ENCODE measurements around the gene SMIM29. TPM values are rescaled to one million over a fixed set of nuclear protein-coding genes. Genes with fewer than 3 reads are reported as not detected.

SMIM29 gene
- total and polyA plus RNA-seq, 2 donors (not counting 1 experiment from before 2014, with no cell fraction given) = 43.6 to 106 TPM

GRCh38 chr6:34278833-34279232 is 30.0 kb upstream of the SMIM29 start:
- no peak for TF ChIP-seq EZH2 (IDR thresholded peaks at IDR 0.05; ENCODE audit: borderline replicate concordance, insufficient read depth, low read depth, low read length, poor library complexity, severe bottlenecking)
- TF ChIP-seq, protein P1, sequence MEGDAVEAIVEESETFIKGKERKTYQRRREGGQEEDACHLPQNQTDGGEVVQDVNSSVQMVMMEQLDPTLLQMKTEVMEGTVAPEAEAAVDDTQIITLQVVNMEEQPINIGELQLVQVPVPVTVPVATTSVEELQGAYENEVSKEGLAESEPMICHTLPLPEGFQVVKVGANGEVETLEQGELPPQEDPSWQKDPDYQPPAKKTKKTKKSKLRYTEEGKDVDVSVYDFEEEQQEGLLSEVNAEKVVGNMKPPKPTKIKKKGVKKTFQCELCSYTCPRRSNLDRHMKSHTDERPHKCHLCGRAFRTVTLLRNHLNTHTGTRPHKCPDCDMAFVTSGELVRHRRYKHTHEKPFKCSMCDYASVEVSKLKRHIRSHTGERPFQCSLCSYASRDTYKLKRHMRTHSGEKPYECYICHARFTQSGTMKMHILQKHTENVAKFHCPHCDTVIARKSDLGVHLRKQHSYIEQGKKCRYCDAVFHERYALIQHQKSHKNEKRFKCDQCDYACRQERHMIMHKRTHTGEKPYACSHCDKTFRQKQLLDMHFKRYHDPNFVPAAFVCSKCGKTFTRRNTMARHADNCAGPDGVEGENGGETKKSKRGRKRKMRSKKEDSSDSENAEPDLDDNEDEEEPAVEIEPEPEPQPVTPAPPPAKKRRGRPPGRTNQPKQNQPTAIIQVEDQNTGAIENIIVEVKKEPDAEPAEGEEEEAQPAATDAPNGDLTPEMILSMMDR (IDR thresholded peaks at IDR 0.05) = no peak
- Histone ChIP-seq H3K4me3 (ENCODE audit: control extremely low read depth in 1 of 5, extremely low read depth in 1 of 5, insufficient read depth in 1 of 5, low read depth in 2 of 5, low read length in 4 of 5) (no peak overlapping the region), H4K20me1 (ENCODE audit: control insufficient read depth, insufficient read depth, low read length, poor library complexity, severe bottlenecking) (no peaks in the 10 kb centered on the region), H3K79me2 (ENCODE audit: control insufficient read depth, insufficient read depth, low read length) (no peaks in the 10 kb centered on the region), H3K27me3 (replicated peaks in 1 of 4; ENCODE audit: control extremely low read depth in 1 of 4, control insufficient read depth in 3 of 4, insufficient read depth in 4 of 4, low read length in 3 of 4) (no peaks in the 10 kb centered on the region), H3K4me2 (replicated peaks; ENCODE audit: low read depth, low read length, poor library complexity, severe bottlenecking) (no peak overlapping the region), H3K27ac (ENCODE audit: low read length in 2 of 2) (no peak overlapping the region), H3K4me1 (ENCODE audit: control insufficient read depth in 2 of 2, insufficient read depth in 2 of 2, low read length in 2 of 2) (peaks cover 4 to 10% of the 10 kb centered on the region in 2 donors), H3K36me3 (replicated peaks in 1 of 2; ENCODE audit: control extremely low read depth in 1 of 2, control insufficient read depth in 1 of 2, extremely low read depth in 1 of 2, insufficient read depth in 2 of 2, low read length in 1 of 2) (peaks cover 6 to 9% of the 10 kb centered on the region in 2 experiments), H3K9me3 (ENCODE audit: control extremely low read depth in 1 of 3, control insufficient read depth in 2 of 3, insufficient read depth in 1 of 3, low read length in 2 of 3) (no peaks in the 10 kb centered on the region), H3K9ac (ENCODE audit: low read length) (no peak overlapping the region), H2AFZ (ENCODE audit: insufficient read depth, low read depth, low read length, poor library complexity, severe bottlenecking) (no peak overlapping the region)
- ChIA-PET POLR2A (no interaction called here), CTCF (interaction anchor here (0.6 to 1.5 kb wide), 3 partner anchors 16 to 136 kb away, joined by 3 read pairs; no protein-coding TSS in a partner anchor)
- H3K27ac Mint-ChIP-seq = no peak overlapping the region
- H3K9me3 Mint-ChIP-seq (ENCODE audit: insufficient read depth) = no peaks in the 10 kb centered on the region
- over 99% methylated on average over 5 of the region's 5 CpGs for WGBS (ENCODE audit: insufficient coverage)
- intact Hi-C loops (cut with micrococcal nuclease) = no loop called here
- no peak for ATAC-seq (ENCODE audit: low read depth)
- no peak for DNase-seq
- H3K27me3 Mint-ChIP-seq = no peaks in the 10 kb centered on the region
- no peak overlapping the region for H3K4me3 Mint-ChIP-seq
- peaks cover 23% of the 10 kb centered on the region for H3K4me1 Mint-ChIP-seq

DNA sequence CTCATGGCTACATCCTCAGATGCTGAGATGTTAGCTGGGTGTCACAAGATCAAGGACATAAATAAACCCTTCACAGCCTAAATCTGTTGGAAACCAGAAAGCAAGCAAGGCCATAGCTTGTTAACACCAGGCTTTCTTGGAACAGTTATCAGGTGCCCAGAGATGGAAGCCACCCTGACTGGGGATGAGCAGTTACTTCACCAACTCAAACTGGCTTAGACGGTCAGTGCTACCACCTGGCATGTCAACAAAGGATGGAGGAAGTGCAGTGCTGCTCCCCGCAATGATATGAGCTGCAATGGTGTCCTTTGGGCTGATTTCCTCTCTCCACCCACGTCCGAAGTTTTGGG is 28.9 kb upstream of the SMIM29 start:
- Histone ChIP-seq H2AFZ (ENCODE audit: insufficient read depth, low read depth, low read length, poor library complexity, severe bottlenecking) (no peak overlapping the region), H4K20me1 (ENCODE audit: control insufficient read depth, insufficient read depth, low read length, poor library complexity, severe bottlenecking) (no peaks in the 10 kb centered on the region), H3K4me2 (replicated peaks; ENCODE audit: low read depth, low read length, poor library complexity, severe bottlenecking) (no peak overlapping the region), H3K9ac (ENCODE audit: low read length) (no peak overlapping the region), H3K36me3 (replicated peaks in 1 of 2; ENCODE audit: control extremely low read depth in 1 of 2, control insufficient read depth in 1 of 2, extremely low read depth in 1 of 2, insufficient read depth in 2 of 2, low read length in 1 of 2) (peaks cover 5 to 9% of the 10 kb centered on the region in 2 experiments), H3K9me3 (ENCODE audit: control extremely low read depth in 1 of 3, control insufficient read depth in 2 of 3, insufficient read depth in 1 of 3, low read length in 2 of 3) (no peaks in the 10 kb centered on the region), H3K27me3 (replicated peaks in 1 of 4; ENCODE audit: control extremely low read depth in 1 of 4, control insufficient read depth in 3 of 4, insufficient read depth in 4 of 4, low read length in 3 of 4) (no peaks in the 10 kb centered on the region), H3K4me3 (ENCODE audit: control extremely low read depth in 1 of 5, extremely low read depth in 1 of 5, insufficient read depth in 1 of 5, low read depth in 2 of 5, low read length in 4 of 5) (no peak overlapping the region), H3K4me1 (ENCODE audit: control insufficient read depth in 2 of 2, insufficient read depth in 2 of 2, low read length in 2 of 2) (peaks cover 11 to 17% of the 10 kb centered on the region in 2 donors), H3K79me2 (ENCODE audit: control insufficient read depth, insufficient read depth, low read length) (no peaks in the 10 kb centered on the region), H3K27ac (ENCODE audit: low read length in 2 of 2) (no peak overlapping the region)
- Mint-ChIP-seq H3K4me3 (no peak overlapping the region), H3K27ac (peak overlapping the region; percentile 16), H3K27me3 (no peaks in the 10 kb centered on the region), H3K9me3 (ENCODE audit: insufficient read depth) (no peaks in the 10 kb centered on the region), H3K4me1 (peaks cover 28% of the 10 kb centered on the region)
- ChIA-PET POLR2A (no interaction called here), CTCF (interaction anchor here (1.5 kb wide), 1 partner anchor 28 kb away, joined by 3 read pairs; no protein-coding TSS in a partner anchor)
- intact Hi-C loops (cut with micrococcal nuclease) = no loop called here
- TF ChIP-seq, protein P1 (IDR thresholded peaks at IDR 0.05) = no peak
- no peak for TF ChIP-seq EZH2 (IDR thresholded peaks at IDR 0.05; ENCODE audit: borderline replicate concordance, insufficient read depth, low read depth, low read length, poor library complexity, severe bottlenecking)
- no peak for ATAC-seq (ENCODE audit: low read depth)
- no peak for DNase-seq
- 95% methylated on average over 4 of the region's 4 CpGs for WGBS (ENCODE audit: insufficient coverage)
